H1 (cell line): ENCODE data around the gene PAK1IP1. TPM values are rescaled to one million over a fixed set of nuclear protein-coding genes. Genes with fewer than 3 reads are reported as not detected.

Experiments used
- EZH2 ChIP-seq: fragments of 200-600 bp; sonication (generic); IDR thresholded peaks from 2 replicates; pipeline ENCODE4 v1.7.1; 2012; ENCODE audit warnings: low read depth, mild to moderate bottlenecking, moderate library complexity, low read length, inconsistent platforms; ENCODE audit not compliant: severe bottlenecking
- SIN3A ChIP-seq, 2 experiments: IDR thresholded peaks in 1 of 2; conservative IDR thresholded peaks in 1 of 2; 2 replicates each; pipeline ENCODE4 v1.6.1; 2011 to 2012; ENCODE audit warnings: low read length in 2 of 2, improper control_type of control experiment in 1 of 2, low read depth in 1 of 2, mild to moderate bottlenecking in 1 of 2
- TEAD4 ChIP-seq: IDR thresholded peaks from 2 replicates; pipeline ENCODE4 v1.6.1; 2012; ENCODE audit warnings: low read depth, low read length, inconsistent platforms, mixed read lengths
- polyA plus RNA-seq, 7 experiments: library from polyadenylated mRNA; depleted of rRNA in 3 of 7; stranded (reverse) in 5 of 7; unstranded in 2 of 7; fragments of >200 nt in 5 of 7; fragments of 200-250 nt in 2 of 7; gene quantifications; 1 replicate in 5 of 7; 2 replicates in 1 of 7; 4 replicates in 1 of 7; pipeline versions ENCODE4 v1.2.1 to v1.2.3, GENCODE V29; 2011 to 2013; ENCODE audit warnings: missing spikeins in 2 of 7, mixed read lengths in 2 of 7
- total RNA-seq: library from RNA; stranded (reverse); fragmentation: NEBNext Ultra II Directional; extraction: Animal tissue kit (Norgen Biotek cat#: 25700); gene quantifications from 2 replicates; pipeline ENCODE4 v1.2.1, GENCODE V29; 2021
- TF ChIP-seq, protein P1 (sequence below): fragments of 300-600 bp; sonication (generic); IDR thresholded peaks from 2 replicates; pipeline ENCODE4 v1.7.1; 2012; ENCODE audit warnings: low read length, moderate library complexity, mild to moderate bottlenecking, inconsistent platforms; ENCODE audit not compliant: insufficient replicate concordance

PAK1IP1 gene
- total and polyA plus RNA-seq, 2 of the 8 experiments (the other 6 are each of a cell fraction or from before 2014, with no cell fraction given) = 19.7 to 43.6 TPM

DNA sequence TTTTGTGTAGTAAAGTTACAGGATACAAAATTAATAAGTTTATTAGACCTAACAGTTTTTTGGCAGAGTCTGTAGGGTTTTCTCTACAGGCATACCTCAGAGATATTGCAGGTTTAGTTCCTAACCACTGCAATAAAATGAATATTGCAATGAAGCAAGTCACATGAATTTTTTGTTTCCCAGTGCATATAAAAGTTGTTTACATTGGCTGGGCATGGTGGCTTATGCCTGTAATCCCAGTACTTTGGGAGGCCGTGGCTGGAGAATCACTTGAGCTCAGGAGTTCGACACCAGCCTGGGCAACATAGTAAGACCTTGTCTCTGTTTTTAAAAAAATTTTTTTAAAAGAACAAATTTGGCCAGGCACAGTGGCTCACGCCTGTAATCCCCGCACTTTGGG is 16.3 kb upstream of the PAK1IP1 start (continued):
- TF ChIP-seq, protein P1, sequence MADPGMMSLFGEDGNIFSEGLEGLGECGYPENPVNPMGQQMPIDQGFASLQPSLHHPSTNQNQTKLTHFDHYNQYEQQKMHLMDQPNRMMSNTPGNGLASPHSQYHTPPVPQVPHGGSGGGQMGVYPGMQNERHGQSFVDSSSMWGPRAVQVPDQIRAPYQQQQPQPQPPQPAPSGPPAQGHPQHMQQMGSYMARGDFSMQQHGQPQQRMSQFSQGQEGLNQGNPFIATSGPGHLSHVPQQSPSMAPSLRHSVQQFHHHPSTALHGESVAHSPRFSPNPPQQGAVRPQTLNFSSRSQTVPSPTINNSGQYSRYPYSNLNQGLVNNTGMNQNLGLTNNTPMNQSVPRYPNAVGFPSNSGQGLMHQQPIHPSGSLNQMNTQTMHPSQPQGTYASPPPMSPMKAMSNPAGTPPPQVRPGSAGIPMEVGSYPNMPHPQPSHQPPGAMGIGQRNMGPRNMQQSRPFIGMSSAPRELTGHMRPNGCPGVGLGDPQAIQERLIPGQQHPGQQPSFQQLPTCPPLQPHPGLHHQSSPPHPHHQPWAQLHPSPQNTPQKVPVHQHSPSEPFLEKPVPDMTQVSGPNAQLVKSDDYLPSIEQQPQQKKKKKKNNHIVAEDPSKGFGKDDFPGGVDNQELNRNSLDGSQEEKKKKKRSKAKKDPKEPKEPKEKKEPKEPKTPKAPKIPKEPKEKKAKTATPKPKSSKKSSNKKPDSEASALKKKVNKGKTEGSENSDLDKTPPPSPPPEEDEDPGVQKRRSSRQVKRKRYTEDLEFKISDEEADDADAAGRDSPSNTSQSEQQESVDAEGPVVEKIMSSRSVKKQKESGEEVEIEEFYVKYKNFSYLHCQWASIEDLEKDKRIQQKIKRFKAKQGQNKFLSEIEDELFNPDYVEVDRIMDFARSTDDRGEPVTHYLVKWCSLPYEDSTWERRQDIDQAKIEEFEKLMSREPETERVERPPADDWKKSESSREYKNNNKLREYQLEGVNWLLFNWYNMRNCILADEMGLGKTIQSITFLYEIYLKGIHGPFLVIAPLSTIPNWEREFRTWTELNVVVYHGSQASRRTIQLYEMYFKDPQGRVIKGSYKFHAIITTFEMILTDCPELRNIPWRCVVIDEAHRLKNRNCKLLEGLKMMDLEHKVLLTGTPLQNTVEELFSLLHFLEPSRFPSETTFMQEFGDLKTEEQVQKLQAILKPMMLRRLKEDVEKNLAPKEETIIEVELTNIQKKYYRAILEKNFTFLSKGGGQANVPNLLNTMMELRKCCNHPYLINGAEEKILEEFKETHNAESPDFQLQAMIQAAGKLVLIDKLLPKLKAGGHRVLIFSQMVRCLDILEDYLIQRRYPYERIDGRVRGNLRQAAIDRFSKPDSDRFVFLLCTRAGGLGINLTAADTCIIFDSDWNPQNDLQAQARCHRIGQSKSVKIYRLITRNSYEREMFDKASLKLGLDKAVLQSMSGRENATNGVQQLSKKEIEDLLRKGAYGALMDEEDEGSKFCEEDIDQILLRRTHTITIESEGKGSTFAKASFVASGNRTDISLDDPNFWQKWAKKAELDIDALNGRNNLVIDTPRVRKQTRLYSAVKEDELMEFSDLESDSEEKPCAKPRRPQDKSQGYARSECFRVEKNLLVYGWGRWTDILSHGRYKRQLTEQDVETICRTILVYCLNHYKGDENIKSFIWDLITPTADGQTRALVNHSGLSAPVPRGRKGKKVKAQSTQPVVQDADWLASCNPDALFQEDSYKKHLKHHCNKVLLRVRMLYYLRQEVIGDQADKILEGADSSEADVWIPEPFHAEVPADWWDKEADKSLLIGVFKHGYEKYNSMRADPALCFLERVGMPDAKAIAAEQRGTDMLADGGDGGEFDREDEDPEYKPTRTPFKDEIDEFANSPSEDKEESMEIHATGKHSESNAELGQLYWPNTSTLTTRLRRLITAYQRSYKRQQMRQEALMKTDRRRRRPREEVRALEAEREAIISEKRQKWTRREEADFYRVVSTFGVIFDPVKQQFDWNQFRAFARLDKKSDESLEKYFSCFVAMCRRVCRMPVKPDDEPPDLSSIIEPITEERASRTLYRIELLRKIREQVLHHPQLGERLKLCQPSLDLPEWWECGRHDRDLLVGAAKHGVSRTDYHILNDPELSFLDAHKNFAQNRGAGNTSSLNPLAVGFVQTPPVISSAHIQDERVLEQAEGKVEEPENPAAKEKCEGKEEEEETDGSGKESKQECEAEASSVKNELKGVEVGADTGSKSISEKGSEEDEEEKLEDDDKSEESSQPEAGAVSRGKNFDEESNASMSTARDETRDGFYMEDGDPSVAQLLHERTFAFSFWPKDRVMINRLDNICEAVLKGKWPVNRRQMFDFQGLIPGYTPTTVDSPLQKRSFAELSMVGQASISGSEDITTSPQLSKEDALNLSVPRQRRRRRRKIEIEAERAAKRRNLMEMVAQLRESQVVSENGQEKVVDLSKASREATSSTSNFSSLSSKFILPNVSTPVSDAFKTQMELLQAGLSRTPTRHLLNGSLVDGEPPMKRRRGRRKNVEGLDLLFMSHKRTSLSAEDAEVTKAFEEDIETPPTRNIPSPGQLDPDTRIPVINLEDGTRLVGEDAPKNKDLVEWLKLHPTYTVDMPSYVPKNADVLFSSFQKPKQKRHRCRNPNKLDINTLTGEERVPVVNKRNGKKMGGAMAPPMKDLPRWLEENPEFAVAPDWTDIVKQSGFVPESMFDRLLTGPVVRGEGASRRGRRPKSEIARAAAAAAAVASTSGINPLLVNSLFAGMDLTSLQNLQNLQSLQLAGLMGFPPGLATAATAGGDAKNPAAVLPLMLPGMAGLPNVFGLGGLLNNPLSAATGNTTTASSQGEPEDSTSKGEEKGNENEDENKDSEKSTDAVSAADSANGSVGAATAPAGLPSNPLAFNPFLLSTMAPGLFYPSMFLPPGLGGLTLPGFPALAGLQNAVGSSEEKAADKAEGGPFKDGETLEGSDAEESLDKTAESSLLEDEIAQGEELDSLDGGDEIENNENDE = no peak
- no peak for TF ChIP-seq TEAD4
- no peak for TF ChIP-seq EZH2
- TF ChIP-seq SIN3A (conservative IDR thresholded peaks at IDR 0.05 in 1 of 2, IDR thresholded peaks at IDR 0.05 in 1 of 2; ENCODE audit: low read depth in 1 of 2, low read length in 2 of 2) = no peak
